GM21576 (cell line): ENCODE results near the gene CAV1.

Source experiments
- ATAC-seq: cut with Tn5 transposase; IDR thresholded peaks from one replicate; pipeline ENCODE4 v1.9.1; 2021; ENCODE audit warnings: mild to moderate bottlenecking, moderate library complexity; ENCODE audit not compliant: unreplicated experiment

CAV1 gene

GRCh38 chr7:116553168-116553964 is 28.5 kb downstream of the CAV1 start:
- no peak for ATAC-seq

- ATAC-seq, result no peak
Measured at GRCh38 chr7:116554436-116554835, 29.6 kb downstream of the CAV1 start.

GRCh38 chr7:116554911-116555310 is 30.1 kb downstream of the CAV1 start:
- no peak for ATAC-seq

- no peak for ATAC-seq
Measured at GRCh38 chr7:116557066-116557585, 32.3 kb downstream of the CAV1 start.

- ATAC-seq, result no peak
Measured at GRCh38 chr7:116557901-116558300, 33.1 kb downstream of the CAV1 start.

- no peak for ATAC-seq
Measured at GRCh38 chr7:116560021-116560970, 35.5 kb downstream of the CAV1 start.

- ATAC-seq, result no peak
Measured at GRCh38 chr7:116561697-116562483, 37.1 kb downstream of the CAV1 start.

GRCh38 chr7:116562529-116563121 is 37.8 kb downstream of the CAV1 start:
- no peak for ATAC-seq

GRCh38 chr7:116565981-116566380 is 41.1 kb downstream of the CAV1 start:
- no peak for ATAC-seq

GRCh38 chr7:116566666-116567065 is 41.8 kb downstream of the CAV1 start:
- ATAC-seq, result no peak

GRCh38 chr7:116569737-116570136 is 44.9 kb downstream of the CAV1 start:
- ATAC-seq, result no peak

GRCh38 chr7:116570306-116570705 is 45.5 kb downstream of the CAV1 start:
- no peak for ATAC-seq

- no peak for ATAC-seq
Measured at GRCh38 chr7:116571037-116571436, 46.2 kb downstream of the CAV1 start.

- ATAC-seq, result no peak
Measured at GRCh38 chr7:116571552-116571951, 46.7 kb downstream of the CAV1 start.

GRCh38 chr7:116572036-116572435 is 47.2 kb downstream of the CAV1 start:
- no peak for ATAC-seq

GRCh38 chr7:116573541-116573940 is 48.7 kb downstream of the CAV1 start:
- ATAC-seq, result no peak

- peak; percentile 66 for ATAC-seq
Measured at GRCh38 chr7:116574025-116574822, 49.4 kb downstream of the CAV1 start.

GRCh38 chr7:116575853-116576252 is 51.0 kb downstream of the CAV1 start:
- ATAC-seq, result no peak
